HCT116 (cell line): ENCODE data around the gene SMARCD1. TPM values are rescaled to one million over a fixed set of nuclear protein-coding genes. Genes with fewer than 3 reads are reported as not detected.

Experiments used
- ATAC-seq: fragments of 200-7000 bp; cut with Tn5 transposase; 2 replicates; pipeline ENCODE4 v1.9.1; 2020; ENCODE audit warnings: mild to moderate bottlenecking, moderate library complexity
- BruUV-seq: library from RNA; stranded (reverse); fragments of 400-500 nt; replicated peaks from 2 replicates; lab custom pipeline; 2021; lab: Mats Ljungman, UMichigan
- CTCF ChIA-PET: fragments of 300-600 bp; sonication (Branson Sonifier 250); formaldehyde crosslinking; loops from one replicate; lab custom pipeline; 2021; ENCODE audit warnings: antibody characterized with exemption; lab: Charles Lee
- POLR2A ChIA-PET: fragments of 300-600, 350-600 bp; sonication (Branson Sonifier 250); formaldehyde crosslinking; loops from one replicate; lab custom pipeline; 2021; ENCODE audit warnings: antibody characterized with exemption; lab: Charles Lee
- RAD21 ChIA-PET, 2 experiments: fragments of 300-600 bp; sonication (Branson Sonifier 250); formaldehyde crosslinking; loops; one replicate each; lab custom pipeline; 2023; ENCODE audit warnings: low total read pairs in 2 of 2; ENCODE audit not compliant: uncharacterized antibody in 2 of 2, unreplicated experiment in 2 of 2, low non-redundant PET in 1 of 2; lab: Charles Lee
- DNase-seq: peaks from one replicate; pipeline ENCODE4 v3.0.0-alpha.2; 2010; ENCODE audit warnings: low read depth, low spot score
- H2AFZ ChIP-seq: fragments of 200-600 bp; shearing (Covaris generic), sonication (generic); 2 replicates; pipeline ENCODE4 v1.6.1; 2017; ENCODE audit warnings: low read depth, mixed run types, mixed read lengths, antibody characterized with exemption, low read length; ENCODE audit not compliant: poor library complexity, severe bottlenecking
- H3K27ac ChIP-seq: 2 replicates; pipeline ENCODE4 v1.5.1; 2012; ENCODE audit warnings: low read depth, low read length
- H3K27me3 ChIP-seq: fragments of 200-600 bp; sonication (generic); 2 replicates; pipeline ENCODE4 v1.6.1; 2016; ENCODE audit warnings: mixed run types, low read length, mixed read lengths; ENCODE audit not compliant: insufficient read depth
- H3K36me3 ChIP-seq, 2 experiments: fragments of 200-500 bp in 1 of 2; fragments of 200-600 bp in 1 of 2; sonication (Bioruptor generic) in 1 of 2; sonication (generic) in 1 of 2; 2 replicates each; pipeline versions ENCODE4 v1.5.1 to v1.6.1; 2014 to 2016; ENCODE audit warnings: low read length in 2 of 2, inconsistent platforms in 1 of 2, mixed read lengths in 1 of 2, mixed run types in 1 of 2; ENCODE audit not compliant: insufficient read depth in 2 of 2, control insufficient read depth in 1 of 2
- H3K4me1 ChIP-seq, 2 experiments: fragments of 200-600 bp in 1 of 2; sonication (generic) in 1 of 2; 2 replicates each; pipeline versions ENCODE4 v1.5.1 to v1.6.1; 2012 to 2017; ENCODE audit warnings: low read length in 2 of 2, inconsistent platforms in 1 of 2, mild to moderate bottlenecking in 1 of 2, mixed read lengths in 1 of 2, mixed run types in 1 of 2, moderate library complexity in 1 of 2; ENCODE audit not compliant: insufficient read depth in 2 of 2, control insufficient read depth in 1 of 2
- H3K4me2 ChIP-seq: fragments of 200-600 bp; sonication (generic); 2 replicates; pipeline ENCODE4 v1.6.1; 2017; ENCODE audit warnings: mixed run types, low read length, mixed read lengths
- H3K4me3 ChIP-seq, 2 experiments: fragments of 200-600 bp in 1 of 2; sonication (generic) in 1 of 2; replicated peaks in 1 of 2; 2 replicates each; pipeline ENCODE4 v1.5.1; 2011 to 2016; ENCODE audit warnings: low read length in 2 of 2, control low read depth in 1 of 2, low read depth in 1 of 2, mild to moderate bottlenecking in 1 of 2, mixed read lengths in 1 of 2, mixed run types in 1 of 2
- H3K79me2 ChIP-seq: fragments of 200-600 bp; sonication (generic); 2 replicates; pipeline ENCODE4 v1.6.1; 2017; ENCODE audit warnings: mild to moderate bottlenecking, mixed run types, low read length, moderate library complexity, mixed read lengths; ENCODE audit not compliant: insufficient read depth
- H3K9ac ChIP-seq: fragments of 200-600 bp; sonication (generic); 2 replicates; pipeline ENCODE4 v1.6.1; 2016; ENCODE audit warnings: low read length, mixed read lengths
- H3K9me2 ChIP-seq: fragments of 200-600 bp; sonication (generic), shearing (Covaris generic); 2 replicates; pipeline ENCODE4 v1.6.1; 2017; ENCODE audit warnings: mixed run types, mild to moderate bottlenecking, moderate library complexity; ENCODE audit not compliant: insufficient read depth
- H3K9me3 ChIP-seq, 2 experiments: fragments of 200-500 bp in 1 of 2; fragments of 200-600 bp in 1 of 2; sonication (Bioruptor generic) in 1 of 2; sonication (generic) in 1 of 2; 2 replicates each; pipeline ENCODE4 v1.6.1; 2014 to 2017; ENCODE audit warnings: low read length in 2 of 2, mixed read lengths in 2 of 2, inconsistent platforms in 1 of 2, low read depth in 1 of 2, mild to moderate bottlenecking in 1 of 2, mixed run types in 1 of 2, moderate library complexity in 1 of 2; ENCODE audit not compliant: control insufficient read depth in 1 of 2, insufficient read depth in 1 of 2
- H4K20me1 ChIP-seq: fragments of 200-600 bp; sonication (generic), shearing (Covaris generic); 2 replicates; pipeline ENCODE4 v1.6.1; 2017; ENCODE audit warnings: mixed run types, mild to moderate bottlenecking, moderate library complexity; ENCODE audit not compliant: insufficient read depth
- ATF3 ChIP-seq: IDR thresholded peaks from 2 replicates; pipeline ENCODE4 v1.6.1; 2012
- CEBPB ChIP-seq: IDR thresholded peaks from 2 replicates; pipeline ENCODE4 v1.6.1; 2012; ENCODE audit warnings: low read depth
- EGR1 ChIP-seq: IDR thresholded peaks from 2 replicates; pipeline ENCODE4 v1.6.1; 2012; ENCODE audit warnings: low read depth
- EZH2 ChIP-seq: fragments of 200-600 bp; sonication (generic); IDR thresholded peaks from 2 replicates; pipeline ENCODE4 v1.6.1; 2017; ENCODE audit warnings: antibody characterized with exemption, mixed run types
- EZH2phosphoT487 ChIP-seq: fragments of 200-600 bp; IDR thresholded peaks from 2 replicates; pipeline ENCODE4 v1.6.1; 2018; ENCODE audit warnings: antibody characterized with exemption, borderline replicate concordance
- FOSL1 ChIP-seq: IDR thresholded peaks from 2 replicates; pipeline ENCODE4 v1.6.1; 2012; ENCODE audit warnings: low read depth
- JUND ChIP-seq: IDR thresholded peaks from 2 replicates; pipeline ENCODE4 v1.6.1; 2012
- MAX ChIP-seq: IDR thresholded peaks from 2 replicates; pipeline ENCODE4 v1.6.1; 2012
- POLR2AphosphoS5 ChIP-seq: IDR thresholded peaks from 2 replicates; pipeline ENCODE4 v1.6.1; 2011; ENCODE audit warnings: mild to moderate bottlenecking, low read depth, low read length, moderate library complexity
- REST ChIP-seq: IDR thresholded peaks from 2 replicates; pipeline ENCODE4 v1.6.1; 2012; ENCODE audit warnings: low read depth
- SIN3A ChIP-seq: IDR thresholded peaks from 2 replicates; pipeline ENCODE4 v1.6.1; 2012; ENCODE audit warnings: low read depth
- YY1 ChIP-seq: IDR thresholded peaks from 2 replicates; pipeline ENCODE4 v1.6.1; 2011; ENCODE audit warnings: low read length, low read depth, moderate library complexity, mild to moderate bottlenecking; ENCODE audit not compliant: insufficient replicate concordance; ENCODE audit errors: extremely low read depth
- ZBTB33 ChIP-seq: IDR thresholded peaks from 2 replicates; pipeline ENCODE4 v1.6.1; 2011; ENCODE audit warnings: mild to moderate bottlenecking, low read length, moderate library complexity; ENCODE audit not compliant: insufficient replicate concordance; ENCODE audit errors: extremely low read depth
- ZNF274 ChIP-seq: fragments of 200-500 bp; sonication (Bioruptor generic); IDR thresholded peaks from 2 replicates; pipeline ENCODE4 v1.6.1; 2014; ENCODE audit warnings: mild to moderate bottlenecking, low read depth, low read length, inconsistent platforms
- intact Hi-C: fragments of 100-400 bp; cut with micrococcal nuclease; formaldehyde crosslinking; loops from 2 replicates; pipeline ENCODE4 v1.10.0; 2022
- total RNA-seq: library from RNA; stranded (reverse); gene quantifications from one replicate; pipeline ENCODE4 v1.2.1, GENCODE V29; 2021; ENCODE audit not compliant: unreplicated experiment

The SMARCD1 gene
- total RNA-seq, 1 experiment from 2014 or later, result 64.8 TPM

- no peak for ATAC-seq
- Histone ChIP-seq H3K79me2 (no peaks in the 10 kb centered on the region), H3K4me2 (no peak overlapping the region), H3K27ac (no peak overlapping the region), H3K9me2 (no peaks in the 10 kb centered on the region), H3K9me3 (no peaks in the 10 kb centered on the region), H2AFZ (no peak overlapping the region), H3K4me3 (no peak overlapping the region), H4K20me1 (no peaks in the 10 kb centered on the region), H3K4me1 (no peaks in the 10 kb centered on the region), H3K9ac (no peak overlapping the region), H3K27me3 (no peaks in the 10 kb centered on the region; the same call in 1 of the 2 replicates), H3K36me3 (no peaks in the 10 kb centered on the region)
- POLR2A ChIA-PET, result no interaction called here
- intact Hi-C loops, result no loop called here
- RAD21 ChIA-PET, result no interaction called here
- CTCF ChIA-PET, result interaction anchor here (1.0 to 1.7 kb wide), 3 partner anchors 10 to 21 kb away, joined by 3 to 5 read pairs (median 5); no protein-coding TSS in a partner anchor
- no TSS peak for BruUV-seq
- TF ChIP-seq EZH2 (no peak), FOSL1 (no peak), ATF3 (no peak), SIN3A (no peak), ZBTB33 (no peak), EZH2phosphoT487 (no peak), CEBPB (no peak), EGR1 (no peak), YY1 (no peak), POLR2AphosphoS5 (no peak), MAX (no peak), REST (no peak), ZNF274 (no peak), JUND (no peak)
- DNase-seq, result no peak
Observed at GRCh38 chr12:50049254-50050118, 35.7 kb upstream of the SMARCD1 start.
